Occipital lobe (tissue), 2 donors: ENCODE results near the gene AGER. TPM values are rescaled to one million over a fixed set of nuclear protein-coding genes. Genes with fewer than 3 reads are reported as not detected.
"Not testable (repeated sequence)": the region's sequence is repeated elsewhere in the genome, so short reads cannot be mapped to it uniquely, and the experiment has no call there.

Experiments
- DNase-seq: peaks from one replicate; lab custom pipeline; 2025; lab: John Stamatoyannopoulos, UW
- total RNA-seq: library from RNA; depleted of rRNA; stranded (reverse); fragments of >200 nt; gene quantifications from one replicate; pipeline ENCODE4 v1.2.3, GENCODE V29; 2014

The AGER gene
- total RNA-seq, 1 donor from 2014 or later = 0.78 TPM

GRCh38 chr6:32187009-32187709, 3.1 kb upstream of the AGER start:
- DNase-seq = no peak

DNA sequence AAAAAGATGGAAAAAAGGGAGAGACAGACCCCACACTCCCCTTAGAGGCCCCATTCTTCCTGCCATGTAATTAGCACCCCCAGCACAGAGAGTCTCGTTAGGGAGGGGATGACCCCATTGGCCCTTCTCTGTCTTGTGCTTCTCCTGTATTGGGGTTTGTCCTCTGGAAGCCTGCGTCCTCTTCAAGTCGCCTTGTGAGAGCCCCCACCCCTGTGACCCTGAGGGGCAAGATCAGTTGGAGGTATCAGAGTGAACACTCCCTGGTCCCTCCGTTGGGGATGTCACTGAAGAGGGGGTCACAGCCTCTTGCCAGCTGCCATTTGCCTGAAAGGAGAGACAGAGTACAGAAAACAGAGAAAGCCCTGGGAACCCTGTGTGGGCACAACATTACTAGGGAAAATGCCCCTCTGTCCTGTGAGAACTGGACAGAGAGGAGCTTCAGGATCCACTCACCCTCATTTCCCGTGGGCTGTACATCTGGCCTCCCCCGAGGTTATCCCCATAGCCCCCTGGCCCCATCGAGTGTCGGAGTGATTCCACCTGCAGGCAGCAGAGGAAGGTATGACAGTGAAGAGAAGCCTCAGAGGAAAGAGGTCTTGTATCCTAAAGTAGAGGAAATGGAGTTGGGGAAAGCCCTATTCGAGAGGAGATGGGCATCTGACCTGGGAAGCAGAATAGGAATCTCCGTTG, 2.2 kb upstream of the AGER start:
- DNase-seq = not testable (repeated sequence)

- DNase-seq = not testable (repeated sequence)
Measured at GRCh38 chr6:32185681-32186131, 1.7 kb upstream of the AGER start.

DNA sequence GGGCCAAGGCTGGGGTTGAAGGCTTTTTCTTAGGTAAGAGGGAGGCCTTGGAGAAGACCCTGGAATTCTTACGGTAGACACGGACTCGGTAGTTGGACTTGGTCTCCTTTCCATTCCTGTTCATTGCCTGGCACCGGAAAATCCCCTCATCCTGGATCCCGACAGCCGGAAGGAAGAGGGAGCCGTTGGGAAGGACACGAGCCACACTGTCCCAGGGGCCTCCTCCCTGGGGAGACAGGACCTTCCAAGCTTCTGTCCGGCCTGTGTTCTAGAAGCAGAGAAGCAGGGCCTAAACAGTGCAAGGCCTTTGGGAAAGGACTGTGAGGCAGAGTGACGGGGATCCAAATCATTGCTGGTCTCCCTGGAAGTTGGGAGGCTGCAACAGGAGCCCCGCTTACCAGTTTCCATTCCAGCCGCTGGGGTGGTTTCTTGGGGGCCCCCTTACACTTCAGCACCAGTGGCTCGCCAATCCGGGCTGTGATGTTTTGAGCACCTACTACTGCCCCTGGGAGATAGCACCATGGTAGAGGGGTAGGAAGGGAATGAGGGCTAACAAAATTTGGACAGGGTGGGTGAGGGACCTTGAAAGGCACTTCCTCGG, 470 bp downstream of the AGER start:
- DNase-seq = no peak

DNA sequence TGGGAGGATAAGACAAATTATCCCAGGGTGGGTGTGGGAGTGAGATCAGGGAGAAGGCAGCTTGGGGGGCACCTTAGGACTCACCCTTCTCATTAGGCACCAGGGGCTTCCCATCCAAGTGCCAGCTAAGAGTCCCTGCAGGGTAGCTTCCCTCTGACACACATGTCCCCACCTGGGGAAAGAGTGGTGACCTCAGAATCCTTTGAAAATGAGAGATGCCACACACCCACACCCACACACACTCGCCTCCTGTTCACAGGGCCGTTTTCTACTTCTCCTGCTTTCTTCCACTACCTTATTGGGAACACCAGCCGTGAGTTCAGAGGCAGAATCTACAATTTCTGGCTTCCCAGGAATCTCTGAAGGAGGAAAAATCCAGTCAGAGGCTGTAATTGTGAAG, 1.0 kb downstream of the AGER start:
- no peak for DNase-seq

GRCh38 chr6:32182555-32182981, 1.5 kb downstream of the AGER start:
- DNase-seq = no peak

GRCh38 chr6:32181915-32182529, 2.0 kb downstream of the AGER start:
- no peak for DNase-seq

DNA sequence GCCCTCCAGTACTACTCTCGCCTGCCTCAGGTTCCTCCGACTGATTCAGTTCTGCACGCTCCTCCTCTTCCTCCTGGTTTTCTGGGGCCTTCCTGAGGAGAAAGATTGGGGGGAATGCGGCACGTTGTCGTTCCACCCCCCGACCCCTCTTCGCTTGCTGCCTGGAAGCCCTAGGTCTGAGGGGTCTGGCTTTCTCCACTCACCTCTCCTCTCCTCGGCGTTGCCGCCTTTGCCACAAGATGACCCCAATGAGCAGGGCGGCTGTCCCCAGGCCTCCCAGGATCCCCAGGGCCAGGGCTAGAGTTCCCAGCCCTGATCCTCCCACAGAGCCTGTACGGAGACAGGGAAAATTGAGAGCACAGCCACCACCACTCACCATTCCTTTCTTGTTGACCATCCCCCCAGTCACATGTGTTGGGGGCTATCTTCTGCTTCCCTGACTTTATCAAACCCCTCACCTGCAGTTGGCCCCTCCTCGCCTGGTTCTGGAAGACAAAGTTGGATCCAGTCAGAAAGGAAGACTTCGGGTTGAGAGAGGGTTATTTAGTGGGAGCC, 2.8 kb downstream of the AGER start:
- DNase-seq = no peak

DNA sequence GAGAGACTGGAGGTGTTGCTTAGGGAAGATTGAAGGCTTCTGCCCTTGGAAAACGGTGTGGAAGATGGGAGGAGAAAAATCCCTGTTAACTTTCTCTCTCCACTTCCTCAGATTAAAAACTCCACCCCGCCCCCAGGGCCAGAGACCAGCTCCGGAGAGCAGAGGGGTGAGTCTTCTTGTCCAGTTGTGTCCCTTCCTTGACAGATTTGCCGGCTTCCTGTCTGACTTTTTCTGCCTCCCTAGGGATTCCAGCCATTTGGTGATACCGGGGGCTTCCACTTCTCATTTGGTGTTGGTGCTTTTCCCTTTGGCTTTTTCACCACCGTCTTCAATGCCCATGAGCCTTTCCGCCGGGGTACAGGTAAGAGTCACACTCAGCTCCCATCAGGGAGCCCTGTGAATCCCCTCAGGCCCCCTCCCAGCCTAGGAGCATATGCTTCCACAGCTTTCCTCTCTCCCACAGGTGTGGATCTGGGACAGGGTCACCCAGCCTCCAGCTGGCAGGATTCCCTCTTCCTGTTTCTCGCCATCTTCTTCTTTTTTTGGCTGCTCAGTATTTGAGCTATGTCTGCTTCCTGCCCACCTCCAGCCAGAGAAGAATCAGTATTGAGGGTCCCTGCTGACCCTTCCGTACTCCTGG, 4.2 kb downstream of the AGER start:
- no peak for DNase-seq

DNA sequence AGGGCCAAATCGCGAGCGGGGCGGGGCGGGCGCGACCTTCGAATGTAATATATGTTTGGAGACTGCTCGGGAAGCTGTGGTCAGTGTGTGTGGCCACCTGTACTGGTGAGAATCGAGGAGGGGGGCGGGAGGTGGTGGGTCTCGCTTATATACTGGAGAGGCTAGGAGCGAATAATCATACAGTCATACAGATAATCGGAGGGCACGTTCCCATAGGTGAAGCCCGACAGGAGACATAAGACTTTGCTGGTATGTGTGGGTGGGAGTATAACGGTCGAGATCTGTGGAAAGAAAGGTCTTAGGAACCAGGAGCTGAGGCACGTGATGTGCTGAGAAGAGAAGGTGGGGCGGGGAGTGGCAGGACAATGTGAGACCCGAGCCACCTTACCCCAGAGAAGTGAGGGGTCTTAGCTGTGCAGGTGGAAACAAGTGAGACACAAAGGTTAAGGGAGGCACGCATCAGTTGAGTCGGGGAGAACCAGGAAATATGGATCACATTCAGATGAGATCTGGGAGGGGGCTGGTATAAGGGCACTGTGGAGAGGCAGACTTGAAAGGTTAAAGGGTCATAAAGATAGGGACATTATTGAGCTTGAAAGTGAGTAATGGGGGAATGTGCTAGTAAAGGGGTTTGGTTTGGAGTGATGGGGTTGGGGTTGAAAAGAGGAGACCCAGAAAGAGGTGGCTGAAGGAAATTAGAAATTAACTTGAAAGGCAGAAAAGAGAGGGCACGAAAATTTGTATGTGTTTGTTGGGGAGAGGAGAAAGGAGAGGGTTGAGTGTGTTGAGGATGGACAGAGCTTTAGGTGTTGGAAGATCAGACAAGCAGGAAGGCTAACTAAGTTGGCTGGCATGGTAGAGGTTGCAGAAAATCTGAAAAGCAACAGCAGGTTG, 5.3 kb downstream of the AGER start:
- DNase-seq = no peak

DNA sequence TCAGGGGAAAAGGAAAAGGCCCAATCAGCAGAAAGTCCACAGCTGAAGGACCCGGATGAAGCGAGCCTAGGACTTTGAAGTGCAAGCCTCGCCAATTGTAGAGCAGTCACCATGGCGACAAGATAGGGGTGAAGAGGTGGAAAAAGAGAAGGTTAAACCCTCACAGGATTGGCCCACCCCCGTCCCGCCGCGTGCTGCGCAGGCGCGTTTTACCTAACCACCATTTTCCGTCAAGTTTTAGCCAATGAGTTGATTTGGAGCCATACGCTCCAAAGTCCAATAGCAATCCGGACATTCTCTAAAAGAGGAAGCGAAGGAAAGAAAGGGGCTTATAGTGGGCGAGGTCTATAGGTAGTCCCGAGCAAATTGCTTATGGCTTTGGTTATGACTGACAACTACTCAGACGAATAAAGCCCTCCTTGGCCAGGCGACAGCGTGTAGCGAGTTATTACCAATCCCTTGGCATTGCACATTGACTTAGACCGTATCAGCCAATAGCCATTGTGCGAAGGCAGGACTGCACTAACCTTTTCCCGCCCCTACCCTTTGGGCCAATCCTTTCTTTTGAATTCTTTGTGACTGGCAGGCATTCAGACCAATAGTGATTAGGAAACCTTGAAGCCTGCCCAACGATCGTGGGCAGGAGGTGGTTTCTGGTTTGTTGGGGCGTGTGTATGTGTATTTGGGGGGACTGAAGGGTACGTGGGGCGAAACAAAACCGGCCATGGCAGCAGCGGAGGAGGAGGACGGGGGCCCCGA, 6.1 kb downstream of the AGER start, which contains the start of gene RNF5:
Gene RNF5 (plus strand): TSS at position 618 of the 759 bp plus-strand sequence. CDS start 107 bp downstream, at position 725.
- DNase-seq = peak; percentile 99

GRCh38 chr6:32177183-32177787, 6.8 kb downstream of the AGER start:
- DNase-seq = no peak

DNA sequence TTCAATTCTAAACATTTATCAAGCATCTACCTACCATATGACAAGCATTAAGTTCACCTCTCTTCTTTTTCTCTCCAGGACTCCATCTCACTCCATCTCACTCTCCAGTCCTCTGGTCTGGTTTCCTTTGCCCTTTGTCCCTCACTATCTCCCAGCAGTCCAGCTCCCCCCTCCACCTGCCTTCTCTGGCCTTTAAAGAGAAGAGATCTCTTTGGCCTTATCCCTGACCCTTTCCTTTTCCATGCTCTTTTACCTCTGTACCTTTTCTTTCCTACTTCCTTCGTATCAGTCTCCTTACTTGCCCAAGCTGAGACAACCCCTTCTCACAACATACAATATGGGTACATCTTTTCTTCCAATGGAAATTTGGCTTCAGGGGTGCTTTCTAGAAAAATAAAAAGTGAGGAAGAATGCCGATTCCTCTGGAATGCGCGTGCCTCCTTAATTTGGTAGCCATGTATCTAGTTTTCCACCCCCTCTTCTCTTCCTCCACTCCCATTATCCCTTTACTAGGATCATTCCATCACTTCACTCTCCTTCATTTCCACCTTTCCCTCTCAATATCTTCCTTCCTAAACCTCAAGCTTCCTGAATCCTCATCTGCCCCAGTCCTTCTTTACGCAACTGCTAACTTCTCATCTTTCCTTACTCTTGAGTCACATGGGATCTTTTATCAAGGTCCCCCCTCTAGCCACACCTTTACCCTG, 7.4 kb downstream of the AGER start:
- no peak for DNase-seq

DNA sequence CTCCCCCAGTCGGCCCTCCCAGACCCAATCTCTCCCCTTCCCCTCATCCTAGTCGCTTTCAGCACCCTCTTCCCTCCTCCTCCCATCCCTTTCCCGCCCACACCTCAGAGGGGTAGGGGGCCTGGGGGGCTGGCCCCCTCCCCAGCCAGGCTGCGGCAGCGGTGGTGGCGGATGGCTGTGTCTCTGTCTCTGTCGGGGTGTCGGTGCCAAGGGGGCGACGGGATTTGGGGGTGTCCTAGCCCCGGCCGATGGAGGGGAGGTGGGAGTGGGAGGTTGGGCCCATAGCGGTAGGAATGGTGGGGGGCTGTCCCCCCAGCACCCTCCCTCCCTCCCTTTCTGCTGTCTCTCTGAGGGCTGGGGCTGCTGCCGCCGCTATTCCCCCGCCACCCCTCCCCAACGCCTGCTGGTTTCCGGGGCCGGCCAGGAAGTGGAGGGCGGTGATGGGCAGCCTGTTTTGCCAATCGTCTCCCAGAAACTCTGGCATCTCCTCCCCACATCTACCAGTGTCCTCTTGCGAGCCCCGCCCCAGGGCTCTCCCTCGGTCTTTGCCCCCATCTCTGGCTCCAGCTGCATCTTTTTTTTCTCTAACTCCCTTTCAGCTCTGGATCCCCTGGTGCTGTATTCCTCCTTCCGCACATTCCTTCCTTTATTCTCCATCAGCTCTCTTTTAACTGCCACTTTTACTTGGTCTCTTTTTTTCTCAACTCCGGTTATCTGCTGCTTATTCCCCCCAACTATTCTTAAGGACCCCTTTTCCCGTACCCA, 8.2 kb downstream of the AGER start, which contains the start of gene AGPAT1:
Gene AGPAT1 (minus strand): TSS at position 374 of the 765 bp plus-strand sequence. CDS start 4,588 bp downstream, outside the sequence.
- peak; percentile 97 for DNase-seq

- no peak for DNase-seq
Measured at GRCh38 chr6:32175322-32175710, 8.7 kb downstream of the AGER start.

DNA sequence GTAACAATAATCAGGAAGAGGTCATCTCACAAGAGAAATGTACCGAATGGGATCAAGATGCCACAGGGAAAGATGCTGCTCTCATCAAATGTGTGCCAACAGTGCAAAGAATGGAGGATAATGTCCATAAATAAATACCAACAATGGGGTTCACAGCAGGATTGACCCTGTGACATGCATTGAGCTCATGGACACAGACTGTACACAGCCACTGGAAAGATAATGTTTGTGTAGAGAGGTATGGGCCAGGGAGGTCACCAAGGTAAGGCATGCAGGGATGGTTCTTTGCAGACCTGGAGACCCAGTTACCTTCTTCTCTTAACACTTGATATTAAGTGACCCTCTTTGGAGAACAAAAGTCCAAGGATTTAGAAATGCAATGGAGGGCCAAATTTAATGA, 9.6 kb downstream of the AGER start:
- no peak for DNase-seq

- DNase-seq = no peak
Measured at GRCh38 chr6:32173051-32173727, 10.9 kb downstream of the AGER start.
